RWPE1 (cell line): ENCODE results near the gene DRD2.
A peak's percentile ranks its signal among the peaks of the same experiment; 100 is the strongest.

Experiments used
- CTCF ChIA-PET: fragments of 350-600 bp; sonication (Branson Sonifier 250); formaldehyde crosslinking; extraction: SDS; loops from one replicate; lab custom pipeline; 2021; lab: Yijun Ruan, JAX
- POLR2A ChIA-PET: fragments of 400-600 bp; formaldehyde crosslinking; extraction: SDS; loops from one replicate; lab custom pipeline; 2020; ENCODE audit warnings: antibody characterized with exemption; ENCODE audit not compliant: low non-redundant PET; lab: Yijun Ruan, JAX
- DNase-seq: peaks from one replicate; pipeline ENCODE4 v3.0.0; 2012; ENCODE audit warnings: low spot score
- H3K27ac ChIP-seq: fragments of 450-650 bp; 2 replicates; pipeline ENCODE4 v1.5.1; 2017
- TF ChIP-seq, protein P1 (sequence below): fragments of 450-650 bp; conservative IDR thresholded peaks from 2 replicates; pipeline ENCODE4 v1.5.1; 2017; ENCODE audit warnings: low read depth, mild to moderate bottlenecking

Gene DRD2

GRCh38 chr11:113378692-113379091, 96.5 kb downstream of the DRD2 start:
- TF ChIP-seq, protein P1, sequence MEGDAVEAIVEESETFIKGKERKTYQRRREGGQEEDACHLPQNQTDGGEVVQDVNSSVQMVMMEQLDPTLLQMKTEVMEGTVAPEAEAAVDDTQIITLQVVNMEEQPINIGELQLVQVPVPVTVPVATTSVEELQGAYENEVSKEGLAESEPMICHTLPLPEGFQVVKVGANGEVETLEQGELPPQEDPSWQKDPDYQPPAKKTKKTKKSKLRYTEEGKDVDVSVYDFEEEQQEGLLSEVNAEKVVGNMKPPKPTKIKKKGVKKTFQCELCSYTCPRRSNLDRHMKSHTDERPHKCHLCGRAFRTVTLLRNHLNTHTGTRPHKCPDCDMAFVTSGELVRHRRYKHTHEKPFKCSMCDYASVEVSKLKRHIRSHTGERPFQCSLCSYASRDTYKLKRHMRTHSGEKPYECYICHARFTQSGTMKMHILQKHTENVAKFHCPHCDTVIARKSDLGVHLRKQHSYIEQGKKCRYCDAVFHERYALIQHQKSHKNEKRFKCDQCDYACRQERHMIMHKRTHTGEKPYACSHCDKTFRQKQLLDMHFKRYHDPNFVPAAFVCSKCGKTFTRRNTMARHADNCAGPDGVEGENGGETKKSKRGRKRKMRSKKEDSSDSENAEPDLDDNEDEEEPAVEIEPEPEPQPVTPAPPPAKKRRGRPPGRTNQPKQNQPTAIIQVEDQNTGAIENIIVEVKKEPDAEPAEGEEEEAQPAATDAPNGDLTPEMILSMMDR = no peak
- ChIA-PET CTCF (no interaction called here), POLR2A (no interaction called here)
- no peak overlapping the region for H3K27ac ChIP-seq
- DNase-seq = no peak

DNA sequence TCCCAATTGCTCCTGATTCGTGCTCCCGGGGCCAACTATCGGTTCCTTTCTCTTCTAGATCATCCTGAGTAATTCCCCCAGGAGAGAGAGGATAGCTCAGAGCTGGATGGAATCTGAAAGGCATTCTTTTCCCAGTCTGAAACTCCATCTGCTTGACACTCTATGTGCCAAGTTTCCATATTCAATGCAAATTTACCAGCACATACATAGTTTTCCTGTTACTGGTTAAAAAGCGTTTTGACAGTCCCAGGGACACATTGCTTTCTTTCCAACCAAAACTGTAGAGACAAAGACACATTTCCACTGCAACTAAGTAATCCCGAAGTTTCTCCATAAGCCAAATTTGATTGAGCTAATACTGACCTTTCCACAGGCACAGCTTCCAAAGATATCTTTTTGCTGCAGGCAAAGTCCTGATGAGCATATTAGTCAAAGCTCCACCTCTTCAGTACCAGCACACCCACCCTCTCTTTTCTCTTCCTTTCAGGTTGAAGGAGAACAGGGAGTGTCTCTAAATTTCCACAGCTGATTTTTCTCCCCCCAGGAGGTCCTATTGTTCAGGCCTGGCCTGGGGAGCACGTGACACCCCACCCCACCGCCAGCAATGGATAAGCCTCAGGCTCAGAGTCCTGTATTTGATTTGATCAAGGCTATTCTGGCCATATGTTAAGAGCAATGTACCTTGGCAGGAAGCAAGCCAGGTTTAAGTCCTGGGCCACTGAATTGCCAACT, 97.4 kb downstream of the DRD2 start:
- peak overlapping the region; percentile 79 for H3K27ac ChIP-seq
- peak; percentile 34 for DNase-seq
- POLR2A ChIA-PET = no interaction called here
- TF ChIP-seq, protein P1 = no peak
- CTCF ChIA-PET = no interaction called here

DNA sequence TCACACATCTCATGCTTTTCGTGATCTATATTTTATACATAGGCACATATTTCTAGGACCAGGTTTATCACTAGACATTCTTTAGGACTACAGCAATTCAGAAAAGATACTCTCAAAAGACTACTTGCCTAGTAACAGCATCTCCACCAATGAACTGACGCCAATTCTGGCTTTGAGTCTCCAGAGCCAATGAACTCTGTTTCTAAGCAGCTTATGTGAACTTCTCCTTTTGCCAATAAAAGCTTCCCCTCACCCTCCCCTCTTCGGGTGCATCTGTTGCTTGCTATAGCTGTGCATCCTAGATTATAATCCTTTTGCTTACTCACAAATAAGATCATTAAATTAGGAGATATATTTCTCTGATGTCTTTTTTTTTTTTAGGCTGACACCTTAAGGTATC, 99.0 kb downstream of the DRD2 start:
- TF ChIP-seq, protein P1 = no peak
- no peak overlapping the region for H3K27ac ChIP-seq
- ChIA-PET CTCF (no interaction called here), POLR2A (no interaction called here)
- no peak for DNase-seq

GRCh38 chr11:113375402-113375801, 99.8 kb downstream of the DRD2 start:
- TF ChIP-seq, protein P1 = no peak
- ChIA-PET POLR2A (no interaction called here), CTCF (no interaction called here)
- DNase-seq = no peak
- no peak overlapping the region for H3K27ac ChIP-seq

DNA sequence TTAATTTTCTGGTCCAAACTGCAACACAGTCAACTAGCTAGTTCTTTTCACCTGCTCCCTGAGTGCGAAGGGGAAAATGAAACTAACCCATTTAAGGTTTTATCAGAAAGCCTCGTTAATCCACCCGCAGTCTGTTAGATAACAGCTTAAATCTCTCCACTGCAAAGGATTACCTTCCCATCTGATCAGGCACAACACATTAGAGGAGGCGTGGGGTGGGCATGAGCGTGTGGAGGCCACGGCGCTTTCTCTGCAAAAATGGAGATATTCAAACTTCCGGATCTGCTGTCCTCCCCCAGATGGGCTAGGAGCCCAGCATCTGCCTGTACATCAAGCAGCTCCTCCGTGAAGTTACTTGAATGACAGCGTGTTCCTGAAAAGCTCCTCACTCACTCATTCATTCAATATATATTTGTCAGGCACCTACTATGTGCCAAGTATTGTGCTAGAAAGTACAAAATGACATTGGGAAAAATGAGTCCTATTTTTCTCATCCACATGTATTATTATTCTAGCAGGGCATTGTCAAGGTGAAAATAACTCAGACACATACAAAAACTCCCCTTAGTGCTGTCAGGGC, 101.1 kb downstream of the DRD2 start:
- TF ChIP-seq, protein P1 = no peak
- ChIA-PET POLR2A (no interaction called here), CTCF (no interaction called here)
- peak overlapping the region; percentile 59; the same call in 1 of the 2 replicates for H3K27ac ChIP-seq
- DNase-seq = no peak

- peak; percentile 67 for DNase-seq
- CTCF ChIA-PET = no interaction called here
- POLR2A ChIA-PET = no interaction called here
- TF ChIP-seq, protein P1 = no peak
- peak overlapping the region; percentile 59; the same call in 1 of the 2 replicates for H3K27ac ChIP-seq
Observed at GRCh38 chr11:113373306-113373705, 101.9 kb downstream of the DRD2 start.
